GM12875 (cell line): ENCODE measurements around the gene FMNL2.

Experiments used
- H3K4me3 ChIP-seq: one replicate; pipeline ENCODE4 v1.5.1; 2011; ENCODE audit warnings: low read depth, low read length, control low read depth
- TF ChIP-seq, protein P1 (sequence below): IDR thresholded peaks from 2 replicates; pipeline ENCODE4 v1.5.1; 2011; ENCODE audit warnings: low read depth, mild to moderate bottlenecking, control low read depth, inconsistent platforms, low read length, moderate library complexity, borderline replicate concordance; ENCODE audit not compliant: insufficient read depth

The FMNL2 gene

DNA sequence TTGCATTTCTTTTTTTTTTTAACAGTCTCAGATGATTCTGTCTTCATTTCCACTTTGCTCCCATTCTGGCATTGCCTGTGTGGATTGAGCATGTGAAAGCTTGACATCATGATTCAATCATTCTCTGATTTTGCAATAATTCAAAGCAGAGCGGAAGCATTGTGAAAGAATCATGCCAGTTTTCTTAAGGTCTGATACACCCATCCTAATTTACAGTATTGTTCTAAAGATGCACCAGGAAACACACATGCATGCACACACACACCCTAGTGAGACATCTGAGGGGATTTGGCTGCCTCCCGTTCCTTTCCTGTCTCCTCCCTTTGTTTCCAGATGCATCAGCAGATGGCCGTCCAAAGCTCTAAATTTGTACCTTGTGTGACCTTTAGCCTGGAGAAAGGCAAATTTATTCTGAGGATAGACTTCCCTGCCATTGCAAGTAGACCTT, 97.3 kb downstream of the FMNL2 start:
- TF ChIP-seq, protein P1, sequence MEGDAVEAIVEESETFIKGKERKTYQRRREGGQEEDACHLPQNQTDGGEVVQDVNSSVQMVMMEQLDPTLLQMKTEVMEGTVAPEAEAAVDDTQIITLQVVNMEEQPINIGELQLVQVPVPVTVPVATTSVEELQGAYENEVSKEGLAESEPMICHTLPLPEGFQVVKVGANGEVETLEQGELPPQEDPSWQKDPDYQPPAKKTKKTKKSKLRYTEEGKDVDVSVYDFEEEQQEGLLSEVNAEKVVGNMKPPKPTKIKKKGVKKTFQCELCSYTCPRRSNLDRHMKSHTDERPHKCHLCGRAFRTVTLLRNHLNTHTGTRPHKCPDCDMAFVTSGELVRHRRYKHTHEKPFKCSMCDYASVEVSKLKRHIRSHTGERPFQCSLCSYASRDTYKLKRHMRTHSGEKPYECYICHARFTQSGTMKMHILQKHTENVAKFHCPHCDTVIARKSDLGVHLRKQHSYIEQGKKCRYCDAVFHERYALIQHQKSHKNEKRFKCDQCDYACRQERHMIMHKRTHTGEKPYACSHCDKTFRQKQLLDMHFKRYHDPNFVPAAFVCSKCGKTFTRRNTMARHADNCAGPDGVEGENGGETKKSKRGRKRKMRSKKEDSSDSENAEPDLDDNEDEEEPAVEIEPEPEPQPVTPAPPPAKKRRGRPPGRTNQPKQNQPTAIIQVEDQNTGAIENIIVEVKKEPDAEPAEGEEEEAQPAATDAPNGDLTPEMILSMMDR = no peak
- H3K4me3 ChIP-seq = no peak overlapping the region

DNA sequence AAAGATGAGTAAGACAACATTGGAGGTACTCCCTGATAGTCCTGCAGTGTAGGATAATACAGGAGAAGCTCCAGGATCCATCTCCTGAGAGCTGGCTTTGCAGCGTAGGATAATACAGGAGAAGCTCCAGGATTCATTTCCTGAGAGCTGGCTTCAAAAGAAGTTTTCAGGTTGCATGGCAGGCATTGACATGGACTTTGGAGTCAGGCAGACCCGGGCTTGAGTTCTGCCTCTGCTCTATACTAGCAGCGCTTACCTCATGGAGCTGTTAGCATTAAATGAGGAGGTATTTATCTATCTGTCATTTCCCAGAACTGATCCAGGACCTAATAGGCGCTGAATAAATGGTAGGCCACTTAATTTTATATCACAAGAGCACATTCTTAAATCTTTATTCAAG, 97.8 kb downstream of the FMNL2 start:
- no peak overlapping the region for H3K4me3 ChIP-seq
- TF ChIP-seq, protein P1 = no peak

DNA sequence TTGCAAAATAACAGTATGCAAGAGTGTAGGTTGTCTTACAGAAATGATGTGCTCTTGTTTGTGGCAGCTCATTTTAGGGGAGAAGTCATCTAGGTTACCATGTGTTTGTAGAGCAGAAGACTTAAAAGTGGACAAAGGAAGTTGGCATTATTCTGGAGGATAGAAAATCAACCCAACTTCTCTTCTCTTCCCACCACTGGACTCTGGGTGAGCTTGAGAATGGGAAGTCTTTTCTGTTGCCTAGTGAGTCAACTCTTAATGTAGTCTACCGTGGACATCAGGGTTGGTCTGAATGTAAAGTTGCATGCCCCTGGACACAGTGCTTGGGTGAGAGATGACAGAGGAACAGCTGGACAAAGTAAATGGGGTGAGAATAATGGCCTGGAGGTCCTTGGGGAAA, 98.3 kb downstream of the FMNL2 start:
- H3K4me3 ChIP-seq = no peak overlapping the region
- TF ChIP-seq, protein P1 = no peak

DNA sequence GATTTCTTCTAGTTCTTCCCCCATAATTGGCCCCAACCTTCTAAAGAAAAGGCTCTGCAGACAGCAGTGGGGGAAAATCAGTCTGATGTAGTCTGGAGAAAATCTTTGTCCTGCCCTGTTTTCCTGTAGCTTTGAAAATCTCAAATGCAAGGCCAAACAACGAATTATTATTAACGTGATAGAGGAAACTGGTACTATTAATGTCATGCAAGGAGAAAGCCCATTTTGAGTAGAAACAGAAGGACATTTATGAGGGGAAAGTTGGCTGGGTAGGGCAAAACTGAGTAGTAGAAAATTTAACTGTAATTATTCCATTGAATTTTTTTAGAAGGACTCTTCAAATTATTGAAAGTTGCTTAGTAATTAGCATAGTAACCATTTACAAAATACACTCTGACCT, 98.8 kb downstream of the FMNL2 start:
- H3K4me3 ChIP-seq = no peak overlapping the region
- TF ChIP-seq, protein P1 = no peak

DNA sequence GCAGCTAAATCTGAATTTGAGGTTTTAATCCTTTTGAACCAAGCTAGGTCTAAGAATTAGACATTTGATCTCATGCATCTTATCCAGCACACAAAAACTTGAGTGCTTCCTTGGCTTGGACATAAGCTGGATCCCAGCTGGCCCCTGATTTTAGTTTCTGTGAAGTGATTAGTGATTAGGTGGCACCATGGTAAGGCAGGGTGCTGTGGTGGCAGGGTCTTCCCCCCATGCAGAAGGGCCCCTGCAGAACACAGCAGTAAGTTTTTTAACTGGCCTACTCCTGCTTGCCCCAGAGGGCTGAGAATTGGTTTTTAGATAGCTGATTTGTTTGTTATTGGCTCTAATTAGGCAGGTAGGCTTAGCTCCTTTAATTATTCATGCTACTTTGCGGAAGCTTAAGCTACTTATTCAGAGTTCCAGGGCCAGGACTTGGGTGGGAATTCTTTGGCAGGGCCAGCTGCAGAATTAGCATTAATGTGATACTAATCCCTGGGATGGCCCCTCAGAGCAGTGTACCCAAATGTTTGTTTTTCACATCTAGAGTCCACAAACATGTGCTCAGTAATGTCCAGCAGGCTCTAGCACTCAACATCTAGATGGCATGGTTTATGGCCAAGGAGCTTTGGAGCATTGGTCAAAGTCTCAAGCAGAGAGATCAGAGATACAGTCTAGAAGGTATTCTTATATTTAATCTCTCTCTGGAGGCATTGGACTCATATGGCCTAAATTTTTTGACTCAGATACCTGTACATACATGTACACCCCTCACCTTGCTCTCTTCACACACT, 99.6 kb downstream of the FMNL2 start:
- H3K4me3 ChIP-seq = no peak overlapping the region
- TF ChIP-seq, protein P1 = no peak

DNA sequence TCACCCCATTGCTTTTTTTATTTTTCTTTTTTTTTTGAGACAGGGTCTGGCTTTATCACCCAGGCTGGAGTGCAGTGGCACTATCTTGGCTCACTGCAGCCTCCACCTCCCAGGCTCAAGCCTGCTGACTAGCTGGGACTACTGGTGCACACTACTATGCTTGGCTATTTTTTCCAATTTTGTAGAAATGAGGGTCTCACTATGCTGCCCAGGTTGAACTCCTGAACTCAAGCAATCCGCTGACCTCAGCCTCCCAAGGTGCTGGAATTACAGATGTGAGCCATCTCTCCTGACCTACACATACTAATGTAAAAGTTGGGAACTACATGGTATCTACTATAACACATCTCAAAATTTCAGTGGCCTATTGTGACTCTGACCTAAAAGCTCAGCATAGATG, 101.2 kb downstream of the FMNL2 start:
- TF ChIP-seq, protein P1 = no peak
- H3K4me3 ChIP-seq = no peak overlapping the region
